Endothelial cell (in vitro differentiated cells): ENCODE results near the gene SLC7A4. TPM values are rescaled to one million over a fixed set of nuclear protein-coding genes. Genes with fewer than 3 reads are reported as not detected.

Experiments
- DNase-seq: peaks from one replicate; pipeline ENCODE4 v3.0.0; 2021; ENCODE audit warnings: low spot score
- H3K27ac Mint-ChIP-seq: one replicate; pipeline ENCODE4 v1.8.0; 2021; ENCODE audit warnings: mixed read lengths, inconsistent platforms; ENCODE audit not compliant: unreplicated experiment
- H3K27me3 Mint-ChIP-seq: one replicate; pipeline ENCODE4 v1.8.0; 2021; ENCODE audit warnings: mild to moderate bottlenecking, moderate library complexity, mixed read lengths, inconsistent platforms; ENCODE audit not compliant: unreplicated experiment
- H3K36me3 Mint-ChIP-seq: one replicate; pipeline ENCODE4 v1.8.0; 2021; ENCODE audit warnings: mild to moderate bottlenecking, low read depth, mixed read lengths, inconsistent platforms; ENCODE audit not compliant: unreplicated experiment
- H3K4me1 Mint-ChIP-seq: one replicate; pipeline ENCODE4 v1.8.0; 2021; ENCODE audit warnings: mild to moderate bottlenecking, mixed read lengths, inconsistent platforms; ENCODE audit not compliant: unreplicated experiment
- H3K4me3 Mint-ChIP-seq: one replicate; pipeline ENCODE4 v1.8.0; 2021; ENCODE audit warnings: mild to moderate bottlenecking, mixed read lengths, inconsistent platforms; ENCODE audit not compliant: unreplicated experiment
- H3K9me3 Mint-ChIP-seq: one replicate; pipeline ENCODE4 v1.8.0; 2021; ENCODE audit warnings: mixed read lengths, inconsistent platforms; ENCODE audit not compliant: unreplicated experiment
- CTCF ChIP-seq: fragments of 200-600 bp; sonication (generic); IDR thresholded peaks from one replicate; pipeline ENCODE4 v1.5.0; 2021; ENCODE audit warnings: antibody characterized with exemption; ENCODE audit not compliant: unreplicated experiment
- long read RNA-seq: library from polyadenylated mRNA; unstranded; transcript quantifications from one replicate; pipeline ENCODE4 v2.0.0, GENCODE V29; 2020; ENCODE audit not compliant: unreplicated experiment
- total RNA-seq: library from RNA; stranded (reverse); fragmentation: NEBNext Ultra II Directional; extraction: Animal tissue kit (Norgen Biotek cat#: 25700); gene quantifications from one replicate; pipeline ENCODE4 v1.2.1, GENCODE V29; 2021; ENCODE audit not compliant: unreplicated experiment

The SLC7A4 gene
- total RNA-seq, result not detected
- long read RNA-seq, result 0 reads

DNA sequence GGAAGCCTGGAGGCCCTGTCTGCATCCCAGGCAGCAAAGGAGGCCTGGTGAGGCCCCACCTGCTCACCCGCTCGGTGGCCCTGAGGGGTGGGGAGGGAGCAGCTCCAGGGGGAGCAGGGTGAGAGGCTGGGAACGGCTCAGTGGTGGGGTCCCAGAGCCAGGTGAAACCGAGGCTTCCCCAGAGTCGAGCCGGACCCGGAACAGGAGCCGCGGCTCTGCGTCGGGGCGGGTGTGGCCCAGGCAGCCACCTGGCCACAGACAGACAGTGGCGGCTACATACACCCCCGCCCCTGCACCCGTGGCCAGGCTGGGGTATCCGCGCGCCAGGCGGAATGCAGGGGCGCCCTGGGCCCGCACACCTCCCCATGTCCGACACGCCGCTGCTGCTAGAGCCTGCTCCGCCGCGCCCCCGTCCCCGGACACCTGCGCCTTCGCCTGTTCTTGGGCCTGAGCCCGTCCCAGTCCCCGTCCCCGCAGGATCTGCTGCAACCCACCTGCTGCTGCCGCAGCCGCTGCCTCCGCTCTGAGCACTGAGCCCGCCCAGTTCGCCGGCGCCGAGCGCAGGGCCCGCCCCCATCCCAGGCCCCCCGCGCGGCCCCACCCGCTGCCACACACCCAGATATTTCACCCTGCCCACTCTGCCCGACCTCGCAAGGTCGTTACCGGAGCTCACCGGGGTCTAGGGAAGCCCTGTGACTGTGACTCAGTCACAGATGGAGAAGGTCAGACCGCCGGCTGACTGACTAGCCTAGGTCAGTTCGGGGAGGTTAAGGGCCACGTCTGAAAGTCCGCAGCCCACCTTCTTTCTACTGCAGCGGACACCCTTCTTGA is at the start of gene SLC7A4:
SLC7A4 (minus strand) TSS at position 525 of the 831 bp plus-strand sequence. CDS start 749 bp downstream, outside the sequence.
- no peak for DNase-seq
- H3K27me3 Mint-ChIP-seq, result peaks cover 11% of the 10 kb centered on the region
- H3K4me1 Mint-ChIP-seq, result no peaks in the 10 kb centered on the region
- no peak within 1 kb of the TSS for H3K4me3 Mint-ChIP-seq
- H3K36me3 Mint-ChIP-seq, result no peaks in the 10 kb centered on the region
- TF ChIP-seq CTCF, result no peak
- H3K27ac Mint-ChIP-seq, result no peak within 1 kb of the TSS
- H3K9me3 Mint-ChIP-seq, result no peaks in the 10 kb centered on the region

DNA sequence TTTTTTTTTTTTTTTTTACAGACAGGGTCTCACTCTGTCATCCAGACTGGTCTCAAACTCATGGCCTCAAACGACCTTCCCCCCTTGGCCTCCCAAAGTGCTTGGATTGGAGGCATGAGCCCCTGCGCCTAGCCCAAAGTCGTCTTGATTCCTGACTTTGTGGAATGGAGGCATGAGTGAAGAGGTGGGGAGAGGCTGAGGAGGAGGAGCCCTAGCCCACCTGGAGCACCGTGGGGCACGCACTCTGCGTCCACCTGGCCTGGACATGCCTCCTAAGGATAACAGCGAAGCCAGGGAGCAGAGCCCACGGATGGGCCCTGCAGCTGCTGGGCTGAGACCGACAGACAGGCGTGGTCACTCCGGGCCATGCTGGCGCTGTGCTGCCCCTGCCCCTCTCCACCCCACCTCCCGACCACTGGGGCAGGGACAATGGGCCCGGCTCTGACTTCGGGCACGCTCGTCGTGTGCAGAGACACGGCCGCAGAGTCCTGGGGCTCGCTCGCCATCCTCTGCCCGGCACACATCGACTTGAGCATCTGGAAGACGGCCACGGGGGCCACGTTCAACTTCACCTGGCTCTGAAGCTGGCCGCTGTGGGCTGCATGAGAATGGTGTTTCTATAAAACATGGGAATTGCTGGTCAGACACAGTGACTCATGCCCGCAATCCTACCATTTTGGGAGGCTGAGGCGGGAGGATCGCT is 48.2 kb upstream of the SLC7A4 start:
- Mint-ChIP-seq H3K9me3 (no peaks in the 10 kb centered on the region), H3K36me3 (no peaks in the 10 kb centered on the region), H3K4me3 (no peak overlapping the region), H3K27ac (no peak overlapping the region), H3K4me1 (no peaks in the 10 kb centered on the region), H3K27me3 (peaks cover 2% of the 10 kb centered on the region)
- TF ChIP-seq CTCF, result no peak
- DNase-seq, result no peak

DNA sequence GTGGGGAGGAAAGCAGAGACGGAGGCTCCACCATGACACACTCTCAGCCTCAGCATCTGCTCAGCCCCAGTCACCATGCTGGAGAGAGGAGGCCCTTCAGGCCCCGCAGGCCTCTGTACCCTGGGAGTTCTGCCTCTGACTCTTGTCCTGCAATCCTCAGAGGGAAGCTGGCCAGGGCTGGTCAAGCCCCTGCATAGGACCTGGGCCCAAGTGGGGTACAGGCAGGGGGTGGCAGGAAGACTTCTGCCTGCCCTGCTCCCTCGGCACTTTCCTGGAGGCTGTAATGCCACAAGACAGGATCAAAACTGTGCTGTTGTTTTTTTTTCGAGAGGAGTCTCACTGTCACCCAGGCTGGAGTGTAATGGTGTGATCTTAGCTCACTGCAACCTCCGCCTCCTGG is 47.1 kb upstream of the SLC7A4 start:
- peaks cover 2% of the 10 kb centered on the region for H3K27me3 Mint-ChIP-seq
- H3K4me3 Mint-ChIP-seq, result no peak overlapping the region
- no peaks in the 10 kb centered on the region for H3K4me1 Mint-ChIP-seq
- TF ChIP-seq CTCF, result no peak
- no peak for DNase-seq
- no peak overlapping the region for H3K27ac Mint-ChIP-seq
- no peaks in the 10 kb centered on the region for H3K36me3 Mint-ChIP-seq
- H3K9me3 Mint-ChIP-seq, result no peaks in the 10 kb centered on the region

DNA sequence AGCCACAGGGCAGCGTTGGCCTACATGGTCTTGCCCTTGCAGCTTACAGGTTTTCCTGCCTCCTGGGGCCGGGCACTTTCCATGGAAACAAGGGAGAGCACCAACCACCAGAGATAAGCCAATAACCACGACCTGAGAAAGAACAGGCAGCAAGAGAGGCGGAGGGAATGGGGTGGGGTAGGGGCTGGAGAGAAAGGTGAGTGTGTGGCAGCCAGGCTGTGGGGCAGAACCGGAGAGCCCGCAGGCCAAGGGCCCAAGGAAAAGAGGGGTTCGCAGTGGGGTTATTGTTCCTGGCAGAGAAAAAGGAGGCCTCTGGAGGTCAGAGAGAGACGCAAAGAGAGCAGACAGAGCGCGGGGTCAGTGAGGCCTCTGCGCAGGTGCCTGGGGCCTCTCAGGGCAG is 46.6 kb upstream of the SLC7A4 start:
- peaks cover 2% of the 10 kb centered on the region for H3K27me3 Mint-ChIP-seq
- no peak overlapping the region for H3K4me3 Mint-ChIP-seq
- no peak overlapping the region for H3K27ac Mint-ChIP-seq
- H3K36me3 Mint-ChIP-seq, result no peaks in the 10 kb centered on the region
- no peaks in the 10 kb centered on the region for H3K4me1 Mint-ChIP-seq
- no peaks in the 10 kb centered on the region for H3K9me3 Mint-ChIP-seq
- no peak for TF ChIP-seq CTCF
- DNase-seq, result no peak
